K562 (cell line): ENCODE measurements around the gene RGL2. TPM values are rescaled to one million over a fixed set of nuclear protein-coding genes. Genes with fewer than 3 reads are reported as not detected.

Experiments used
- EGR1 ChIP-seq: fragments of 450-650 bp; conservative IDR thresholded peaks from 2 replicates; pipeline ENCODE4 v1.6.1; 2017; ENCODE audit warnings: mild to moderate bottlenecking
- HDAC8 ChIP-seq: fragments of 450-650 bp; IDR thresholded peaks from 2 replicates; pipeline ENCODE4 v1.6.1; 2016; ENCODE audit warnings: mild to moderate bottlenecking, missing genetic modification characterization, moderate library complexity, missing compliant biosample characterization
- HNRNPLL ChIP-seq: fragments of 200-400 bp; formaldehyde crosslinking; IDR thresholded peaks from 2 replicates; pipeline ENCODE4 v1.6.1; 2017; ENCODE audit warnings: low read length, low read depth, mild to moderate bottlenecking; ENCODE audit not compliant: poor library complexity, severe bottlenecking
- KLF1 ChIP-seq: fragments of 450-650 bp; IDR thresholded peaks from 2 replicates; pipeline ENCODE4 v1.6.1; 2016; ENCODE audit warnings: missing genetic modification characterization, missing compliant biosample characterization
- NCOA1 ChIP-seq: fragments of 450-650 bp; IDR thresholded peaks from 2 replicates; pipeline ENCODE4 v1.6.1; 2016; ENCODE audit warnings: low read depth
- PML ChIP-seq: IDR thresholded peaks from 2 replicates; pipeline ENCODE4 v1.6.1; 2012; ENCODE audit warnings: low read length, inconsistent platforms
- SMARCE1 ChIP-seq: fragments of 450-650 bp; IDR thresholded peaks from 2 replicates; pipeline ENCODE4 v1.7.1; 2016; ENCODE audit warnings: mild to moderate bottlenecking
- SP1 ChIP-seq: sonication (generic); formaldehyde crosslinking; IDR thresholded peaks from 2 replicates; pipeline ENCODE4 v1.8.1; 2022; ENCODE audit warnings: mild to moderate bottlenecking, missing genetic modification reagents
- ZNF3 ChIP-seq: fragments of 250-450 bp; sonication (Bioruptor Pico); IDR thresholded peaks from 2 replicates; pipeline ENCODE4 v1.5.0; 2021; ENCODE audit warnings: mild to moderate bottlenecking, moderate library complexity
- ZNF668 ChIP-seq: fragments of 250-450 bp; sonication (Bioruptor Pico); IDR thresholded peaks from 2 replicates; pipeline ENCODE4 v1.8.0; 2022; ENCODE audit warnings: mild to moderate bottlenecking, inconsistent platforms
- polyA plus RNA-seq, 8 experiments: library from polyadenylated mRNA; depleted of rRNA in 4 of 8; stranded (reverse) in 5 of 8; unstranded in 3 of 8; fragments of >200 nt; fragmentation: Nextera tagmentation in 2 of 8; fragmentation: Illumina TruSeq in 1 of 8; extraction: Ambion mirVana in 2 of 8; extraction: Trizol in 1 of 8; gene quantifications; 2 replicates each; pipeline versions ENCODE4 v1.2.1 to v1.2.3, GENCODE V29; 2011 to 2014; ENCODE audit warnings: inconsistent platforms in 1 of 8, missing spikeins in 1 of 8
- total RNA-seq, 7 experiments: library from RNA; depleted of rRNA in 6 of 7; stranded (reverse); fragments of >200 nt in 6 of 7; fragmentation: Illumina TruSeq in 2 of 7; extraction: Trizol in 2 of 7; gene quantifications; 2 replicates each; pipeline versions ENCODE4 v1.2.1 to v1.2.3, GENCODE V29; 2011 to 2021; ENCODE audit warnings: low replicate concordance in 1 of 7
- TF ChIP-seq, protein P1 (sequence below): sonication (generic); formaldehyde crosslinking; IDR thresholded peaks from 2 replicates; pipeline ENCODE4 v1.8.0; 2023; ENCODE audit warnings: mild to moderate bottlenecking, missing genetic modification reagents
- TF ChIP-seq, protein P2 (sequence below): fragments of 250-450 bp; sonication (Bioruptor Pico); IDR thresholded peaks from 2 replicates; pipeline ENCODE4 v1.6.1; 2021; ENCODE audit warnings: mild to moderate bottlenecking
- TF ChIP-seq, protein P3 (sequence below), 2 experiments: fragments of 150-350 bp in 1 of 2; IDR thresholded peaks; 2 replicates each; pipeline ENCODE4 v1.6.1; 2012 to 2016; ENCODE audit warnings: low read depth in 2 of 2, low read length in 2 of 2, mild to moderate bottlenecking in 1 of 2, moderate library complexity in 1 of 2
- TF ChIP-seq, protein P4 (sequence below): fragments of 450-650 bp; IDR thresholded peaks from 2 replicates; pipeline ENCODE4 v1.6.1; 2017; ENCODE audit warnings: mild to moderate bottlenecking, moderate library complexity
- TF ChIP-seq, protein P5 (sequence below): fragments of 250-450 bp; sonication (Bioruptor Pico); IDR thresholded peaks from 2 replicates; pipeline ENCODE4 v1.4.0; 2020; ENCODE audit warnings: mild to moderate bottlenecking, moderate library complexity

The RGL2 gene
- total and polyA plus RNA-seq, 9 of the 15 experiments (the other 6 are each of a cell fraction or from before 2014, with no cell fraction given): 1.8 to 57.1 (median 19.5) TPM

DNA sequence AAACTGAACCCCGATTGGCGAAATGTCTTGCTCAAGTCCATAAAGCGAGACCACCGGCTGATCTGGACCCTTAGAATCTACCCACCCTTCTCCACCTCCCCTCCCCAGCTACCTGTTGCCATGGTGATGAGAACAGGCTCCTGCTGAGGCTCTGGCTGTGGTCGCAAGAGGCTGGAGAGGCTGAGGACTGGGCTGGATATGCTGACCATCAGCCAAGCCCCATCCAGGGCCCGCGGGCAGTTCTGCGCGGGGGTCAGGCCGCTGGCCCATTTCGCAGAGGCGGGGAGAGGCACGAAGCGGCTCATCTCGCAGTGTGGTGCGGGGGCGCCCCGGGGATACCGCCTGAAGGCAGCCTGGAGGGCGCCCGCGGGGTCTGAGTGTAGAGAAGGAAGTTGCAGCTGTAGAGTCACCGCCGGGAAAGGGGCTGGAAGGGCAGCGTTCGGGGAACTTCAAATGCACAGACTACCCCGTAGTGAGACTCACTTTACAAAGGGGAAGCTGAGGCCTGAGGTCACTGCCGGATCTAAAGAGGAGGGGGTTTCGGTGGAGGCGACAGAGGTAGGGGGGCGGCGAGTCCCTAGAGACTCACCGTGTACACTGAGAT is 14.5 kb upstream of the RGL2 start (continued):
- TF ChIP-seq ZNF668 (CRISPR knock-in tag) (no peak), HNRNPLL (no peak), ZNF3 (CRISPR knock-in tag) (no peak), HDAC8 (tag) (no peak), NCOA1 (0 out of 2 replicates have a peak, but pooled peaks have one; percentile 11), PML (no peak), EGR1 (peak; percentile 89), KLF1 (tag) (no peak), SP1 (CRISPR knock-in tag) (no peak; the same call in 1 of the 2 replicates), SMARCE1 (no peak; the same call in 1 of the 2 replicates)
- TF ChIP-seq, protein P1, sequence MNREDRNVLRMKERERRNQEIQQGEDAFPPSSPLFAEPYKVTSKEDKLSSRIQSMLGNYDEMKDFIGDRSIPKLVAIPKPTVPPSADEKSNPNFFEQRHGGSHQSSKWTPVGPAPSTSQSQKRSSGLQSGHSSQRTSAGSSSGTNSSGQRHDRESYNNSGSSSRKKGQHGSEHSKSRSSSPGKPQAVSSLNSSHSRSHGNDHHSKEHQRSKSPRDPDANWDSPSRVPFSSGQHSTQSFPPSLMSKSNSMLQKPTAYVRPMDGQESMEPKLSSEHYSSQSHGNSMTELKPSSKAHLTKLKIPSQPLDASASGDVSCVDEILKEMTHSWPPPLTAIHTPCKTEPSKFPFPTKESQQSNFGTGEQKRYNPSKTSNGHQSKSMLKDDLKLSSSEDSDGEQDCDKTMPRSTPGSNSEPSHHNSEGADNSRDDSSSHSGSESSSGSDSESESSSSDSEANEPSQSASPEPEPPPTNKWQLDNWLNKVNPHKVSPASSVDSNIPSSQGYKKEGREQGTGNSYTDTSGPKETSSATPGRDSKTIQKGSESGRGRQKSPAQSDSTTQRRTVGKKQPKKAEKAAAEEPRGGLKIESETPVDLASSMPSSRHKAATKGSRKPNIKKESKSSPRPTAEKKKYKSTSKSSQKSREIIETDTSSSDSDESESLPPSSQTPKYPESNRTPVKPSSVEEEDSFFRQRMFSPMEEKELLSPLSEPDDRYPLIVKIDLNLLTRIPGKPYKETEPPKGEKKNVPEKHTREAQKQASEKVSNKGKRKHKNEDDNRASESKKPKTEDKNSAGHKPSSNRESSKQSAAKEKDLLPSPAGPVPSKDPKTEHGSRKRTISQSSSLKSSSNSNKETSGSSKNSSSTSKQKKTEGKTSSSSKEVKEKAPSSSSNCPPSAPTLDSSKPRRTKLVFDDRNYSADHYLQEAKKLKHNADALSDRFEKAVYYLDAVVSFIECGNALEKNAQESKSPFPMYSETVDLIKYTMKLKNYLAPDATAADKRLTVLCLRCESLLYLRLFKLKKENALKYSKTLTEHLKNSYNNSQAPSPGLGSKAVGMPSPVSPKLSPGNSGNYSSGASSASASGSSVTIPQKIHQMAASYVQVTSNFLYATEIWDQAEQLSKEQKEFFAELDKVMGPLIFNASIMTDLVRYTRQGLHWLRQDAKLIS (CRISPR knock-in tag): peak; percentile 95
- TF ChIP-seq, protein P2, sequence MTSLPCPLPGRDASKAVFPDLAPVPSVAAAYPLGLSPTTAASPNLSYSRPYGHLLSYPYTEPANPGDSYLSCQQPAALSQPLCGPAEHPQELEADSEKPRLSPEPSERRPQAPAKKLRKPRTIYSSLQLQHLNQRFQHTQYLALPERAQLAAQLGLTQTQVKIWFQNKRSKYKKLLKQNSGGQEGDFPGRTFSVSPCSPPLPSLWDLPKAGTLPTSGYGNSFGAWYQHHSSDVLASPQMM (CRISPR knock-in tag): no peak
- TF ChIP-seq, protein P3, sequence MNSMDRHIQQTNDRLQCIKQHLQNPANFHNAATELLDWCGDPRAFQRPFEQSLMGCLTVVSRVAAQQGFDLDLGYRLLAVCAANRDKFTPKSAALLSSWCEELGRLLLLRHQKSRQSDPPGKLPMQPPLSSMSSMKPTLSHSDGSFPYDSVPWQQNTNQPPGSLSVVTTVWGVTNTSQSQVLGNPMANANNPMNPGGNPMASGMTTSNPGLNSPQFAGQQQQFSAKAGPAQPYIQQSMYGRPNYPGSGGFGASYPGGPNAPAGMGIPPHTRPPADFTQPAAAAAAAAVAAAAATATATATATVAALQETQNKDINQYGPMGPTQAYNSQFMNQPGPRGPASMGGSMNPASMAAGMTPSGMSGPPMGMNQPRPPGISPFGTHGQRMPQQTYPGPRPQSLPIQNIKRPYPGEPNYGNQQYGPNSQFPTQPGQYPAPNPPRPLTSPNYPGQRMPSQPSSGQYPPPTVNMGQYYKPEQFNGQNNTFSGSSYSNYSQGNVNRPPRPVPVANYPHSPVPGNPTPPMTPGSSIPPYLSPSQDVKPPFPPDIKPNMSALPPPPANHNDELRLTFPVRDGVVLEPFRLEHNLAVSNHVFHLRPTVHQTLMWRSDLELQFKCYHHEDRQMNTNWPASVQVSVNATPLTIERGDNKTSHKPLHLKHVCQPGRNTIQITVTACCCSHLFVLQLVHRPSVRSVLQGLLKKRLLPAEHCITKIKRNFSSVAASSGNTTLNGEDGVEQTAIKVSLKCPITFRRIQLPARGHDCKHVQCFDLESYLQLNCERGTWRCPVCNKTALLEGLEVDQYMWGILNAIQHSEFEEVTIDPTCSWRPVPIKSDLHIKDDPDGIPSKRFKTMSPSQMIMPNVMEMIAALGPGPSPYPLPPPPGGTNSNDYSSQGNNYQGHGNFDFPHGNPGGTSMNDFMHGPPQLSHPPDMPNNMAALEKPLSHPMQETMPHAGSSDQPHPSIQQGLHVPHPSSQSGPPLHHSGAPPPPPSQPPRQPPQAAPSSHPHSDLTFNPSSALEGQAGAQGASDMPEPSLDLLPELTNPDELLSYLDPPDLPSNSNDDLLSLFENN (IDR thresholded peaks at IDR 0.05; ENCODE audit: low read depth in 2 of 2, low read length in 2 of 2): 0 out of 4 replicates have a peak, but pooled peaks of 1 of the 2 experiments have one; percentile 32
- TF ChIP-seq, protein P4, sequence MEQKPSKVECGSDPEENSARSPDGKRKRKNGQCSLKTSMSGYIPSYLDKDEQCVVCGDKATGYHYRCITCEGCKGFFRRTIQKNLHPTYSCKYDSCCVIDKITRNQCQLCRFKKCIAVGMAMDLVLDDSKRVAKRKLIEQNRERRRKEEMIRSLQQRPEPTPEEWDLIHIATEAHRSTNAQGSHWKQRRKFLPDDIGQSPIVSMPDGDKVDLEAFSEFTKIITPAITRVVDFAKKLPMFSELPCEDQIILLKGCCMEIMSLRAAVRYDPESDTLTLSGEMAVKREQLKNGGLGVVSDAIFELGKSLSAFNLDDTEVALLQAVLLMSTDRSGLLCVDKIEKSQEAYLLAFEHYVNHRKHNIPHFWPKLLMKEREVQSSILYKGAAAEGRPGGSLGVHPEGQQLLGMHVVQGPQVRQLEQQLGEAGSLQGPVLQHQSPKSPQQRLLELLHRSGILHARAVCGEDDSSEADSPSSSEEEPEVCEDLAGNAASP: no peak
- TF ChIP-seq, protein P5, sequence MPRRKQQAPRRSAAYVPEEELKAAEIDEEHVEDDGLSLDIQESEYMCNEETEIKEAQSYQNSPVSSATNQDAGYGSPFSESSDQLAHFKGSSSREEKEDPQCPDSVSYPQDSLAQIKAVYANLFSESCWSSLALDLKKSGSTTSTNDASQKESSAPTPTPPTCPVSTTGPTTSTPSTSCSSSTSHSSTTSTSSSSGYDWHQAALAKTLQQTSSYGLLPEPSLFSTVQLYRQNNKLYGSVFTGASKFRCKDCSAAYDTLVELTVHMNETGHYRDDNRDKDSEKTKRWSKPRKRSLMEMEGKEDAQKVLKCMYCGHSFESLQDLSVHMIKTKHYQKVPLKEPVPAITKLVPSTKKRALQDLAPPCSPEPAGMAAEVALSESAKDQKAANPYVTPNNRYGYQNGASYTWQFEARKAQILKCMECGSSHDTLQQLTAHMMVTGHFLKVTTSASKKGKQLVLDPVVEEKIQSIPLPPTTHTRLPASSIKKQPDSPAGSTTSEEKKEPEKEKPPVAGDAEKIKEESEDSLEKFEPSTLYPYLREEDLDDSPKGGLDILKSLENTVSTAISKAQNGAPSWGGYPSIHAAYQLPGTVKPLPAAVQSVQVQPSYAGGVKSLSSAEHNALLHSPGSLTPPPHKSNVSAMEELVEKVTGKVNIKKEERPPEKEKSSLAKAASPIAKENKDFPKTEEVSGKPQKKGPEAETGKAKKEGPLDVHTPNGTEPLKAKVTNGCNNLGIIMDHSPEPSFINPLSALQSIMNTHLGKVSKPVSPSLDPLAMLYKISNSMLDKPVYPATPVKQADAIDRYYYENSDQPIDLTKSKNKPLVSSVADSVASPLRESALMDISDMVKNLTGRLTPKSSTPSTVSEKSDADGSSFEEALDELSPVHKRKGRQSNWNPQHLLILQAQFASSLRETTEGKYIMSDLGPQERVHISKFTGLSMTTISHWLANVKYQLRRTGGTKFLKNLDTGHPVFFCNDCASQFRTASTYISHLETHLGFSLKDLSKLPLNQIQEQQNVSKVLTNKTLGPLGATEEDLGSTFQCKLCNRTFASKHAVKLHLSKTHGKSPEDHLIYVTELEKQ: no peak
